DMS 273 treated with DMSO at 0.1 percent for 48 hours (cell line): Measurements from ENCODE around the gene TEDC1.

Experiments used
- DNase-seq: peaks from one replicate; lab custom pipeline; 2025; lab: John Stamatoyannopoulos, UW

TEDC1 gene

DNA sequence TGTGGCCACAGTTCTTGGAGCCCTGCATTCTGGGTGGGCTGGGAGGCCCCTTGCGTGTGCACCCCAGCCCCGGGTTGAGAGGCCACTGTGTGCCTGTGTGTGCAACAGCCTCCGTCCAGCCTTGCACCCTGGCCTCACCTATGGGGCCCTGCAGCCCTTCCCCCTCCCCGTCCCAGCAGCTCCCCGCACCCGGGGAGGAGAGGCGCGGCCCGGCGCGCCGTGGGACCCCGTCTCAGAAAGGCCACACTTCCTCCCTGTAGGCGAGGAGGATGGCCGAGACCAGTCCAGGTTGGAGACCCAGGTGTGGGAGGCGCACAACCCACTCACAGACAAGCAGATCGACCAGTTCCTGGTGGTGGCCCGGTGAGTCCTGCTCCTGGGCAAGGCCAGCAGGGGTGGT, 33.0 kb upstream of the TEDC1 start:
- no peak for DNase-seq

DNA sequence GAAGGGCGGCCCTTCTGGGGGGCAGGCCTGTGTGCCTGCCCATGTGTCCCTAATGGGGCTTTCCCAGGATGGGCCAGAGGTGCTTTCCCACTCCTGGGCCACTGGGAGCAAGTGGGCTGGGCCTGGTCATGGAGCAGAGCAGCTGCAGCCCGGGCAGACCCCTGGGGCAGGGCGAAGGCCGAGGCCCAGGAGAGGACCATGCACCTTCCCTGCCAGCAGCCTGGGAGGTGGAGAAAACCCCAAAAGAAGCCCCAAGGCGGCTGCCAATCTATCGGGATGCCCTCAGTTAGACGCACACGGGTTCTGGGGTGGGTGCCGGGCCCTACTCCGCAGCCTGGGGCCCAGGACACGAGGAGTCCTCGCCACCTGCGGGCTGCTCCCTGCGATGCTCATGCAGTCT, 32.5 kb upstream of the TEDC1 start:
- no peak for DNase-seq

- DNase-seq: no peak
These were observed 30.9 kb upstream of the TEDC1 start for GRCh38 chr14:105460116-105460515.

DNA sequence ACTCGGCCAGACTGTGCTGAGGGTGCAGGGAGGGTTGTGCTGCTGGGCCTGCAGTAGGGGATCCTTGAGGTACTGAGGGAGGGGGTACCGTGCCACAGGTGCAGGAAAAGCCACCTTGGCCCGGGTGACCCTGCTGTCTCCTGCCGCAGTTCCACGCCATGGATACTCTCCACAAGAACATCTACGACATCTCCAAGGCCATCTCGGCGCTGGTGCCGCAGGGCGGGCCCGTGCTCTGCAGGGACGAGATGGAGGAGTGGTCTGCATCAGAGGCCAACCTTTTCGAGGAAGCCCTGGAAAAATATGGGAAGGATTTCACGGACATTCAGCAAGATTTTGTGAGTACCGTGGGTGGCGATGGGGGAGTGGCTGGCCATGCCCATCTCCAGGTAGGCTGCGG, 30.4 kb upstream of the TEDC1 start:
- DNase-seq: no peak

GRCh38 chr14:105461903-105462302, 29.1 kb upstream of the TEDC1 start:
- DNase-seq: no peak

DNA sequence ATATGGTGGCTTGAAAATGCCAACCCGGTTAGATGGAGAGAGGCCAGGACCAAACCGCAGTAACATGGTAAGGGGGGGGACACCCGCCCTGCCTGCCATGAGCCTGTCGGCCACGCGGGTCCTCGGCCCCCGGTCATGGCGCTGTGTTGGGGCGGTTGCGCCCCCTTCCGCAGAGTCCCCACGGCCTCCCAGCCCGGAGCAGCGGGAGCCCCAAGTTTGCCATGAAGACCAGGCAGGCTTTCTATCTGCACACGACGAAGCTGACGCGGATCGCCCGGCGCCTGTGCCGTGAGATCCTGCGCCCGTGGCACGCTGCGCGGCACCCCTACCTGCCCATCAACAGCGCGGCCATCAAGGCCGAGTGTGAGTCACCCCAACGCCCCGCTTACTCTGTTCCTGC, 26.5 kb upstream of the TEDC1 start:
- no peak for DNase-seq

- DNase-seq: no peak
These were observed 25.6 kb upstream of the TEDC1 start for GRCh38 chr14:105465209-105466031.

GRCh38 chr14:105466531-105467248, 24.4 kb upstream of the TEDC1 start:
- no peak for DNase-seq

DNA sequence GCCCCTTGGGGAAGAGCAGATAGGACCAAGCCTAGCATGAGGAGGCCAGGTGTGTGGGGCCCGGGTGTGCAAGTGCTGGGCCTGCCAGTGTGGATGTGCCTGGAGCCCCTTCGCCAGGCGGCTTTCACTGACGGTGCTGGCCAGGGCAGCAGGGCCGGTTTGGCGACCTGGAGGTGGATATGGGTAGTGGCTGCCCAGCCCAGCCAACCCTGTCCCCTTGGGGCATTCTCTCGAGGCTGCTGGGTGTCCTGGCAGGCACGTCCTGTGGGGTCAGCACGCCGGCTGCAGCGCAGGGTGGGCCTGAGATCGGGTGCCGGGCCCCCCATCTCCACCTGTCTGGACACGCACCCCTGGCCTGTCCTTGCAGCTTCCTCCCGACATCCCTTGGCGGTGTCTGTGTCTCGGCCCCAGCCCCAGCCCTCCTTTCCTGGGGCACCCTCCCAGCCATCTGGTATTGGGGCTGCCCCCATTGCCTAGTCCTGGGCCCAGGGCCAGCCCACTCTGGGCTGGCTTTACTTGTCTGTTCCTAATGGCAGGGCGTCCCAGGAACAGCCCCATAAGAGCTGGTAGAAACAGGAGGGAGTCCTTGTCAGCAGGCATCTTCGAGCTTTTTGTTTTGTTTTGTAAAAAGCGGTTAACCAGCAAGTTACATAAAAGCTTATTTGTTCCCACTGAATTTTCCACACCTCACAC, 23.7 kb upstream of the TEDC1 start:
- DNase-seq: no peak

GRCh38 chr14:105467942-105468471, 23.0 kb upstream of the TEDC1 start:
- DNase-seq: no peak

DNA sequence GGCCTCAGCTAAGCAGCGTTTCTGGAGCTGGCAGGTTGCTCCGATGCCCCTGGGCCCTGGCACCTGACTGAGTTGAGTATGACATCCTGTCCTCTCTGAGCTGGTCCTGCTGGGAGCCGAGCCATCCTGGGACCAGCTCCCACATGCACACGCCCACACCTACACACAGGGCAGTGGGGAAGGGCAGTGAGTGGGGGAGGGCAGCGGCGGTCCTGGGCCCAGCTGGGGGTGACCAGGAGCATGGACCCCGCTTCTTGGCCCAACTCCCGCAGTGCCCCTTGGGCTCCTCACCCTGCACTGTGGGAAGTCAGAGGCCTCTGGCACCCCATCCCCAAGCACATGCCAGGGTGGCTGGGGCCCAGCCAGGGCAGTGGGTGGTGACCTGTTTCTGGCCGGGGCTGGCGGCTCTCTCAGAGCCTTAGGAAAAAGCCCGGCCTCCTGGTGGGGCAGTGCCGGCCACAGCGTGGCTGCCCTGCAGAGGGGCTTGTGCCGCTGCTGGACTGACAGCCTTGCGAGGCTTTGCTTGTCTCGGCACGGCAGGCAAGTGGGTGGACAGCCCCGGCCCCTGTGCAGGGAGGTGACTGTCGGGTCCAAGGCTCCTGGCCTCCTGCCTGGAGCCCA, 22.3 kb upstream of the TEDC1 start:
- no peak for DNase-seq

DNA sequence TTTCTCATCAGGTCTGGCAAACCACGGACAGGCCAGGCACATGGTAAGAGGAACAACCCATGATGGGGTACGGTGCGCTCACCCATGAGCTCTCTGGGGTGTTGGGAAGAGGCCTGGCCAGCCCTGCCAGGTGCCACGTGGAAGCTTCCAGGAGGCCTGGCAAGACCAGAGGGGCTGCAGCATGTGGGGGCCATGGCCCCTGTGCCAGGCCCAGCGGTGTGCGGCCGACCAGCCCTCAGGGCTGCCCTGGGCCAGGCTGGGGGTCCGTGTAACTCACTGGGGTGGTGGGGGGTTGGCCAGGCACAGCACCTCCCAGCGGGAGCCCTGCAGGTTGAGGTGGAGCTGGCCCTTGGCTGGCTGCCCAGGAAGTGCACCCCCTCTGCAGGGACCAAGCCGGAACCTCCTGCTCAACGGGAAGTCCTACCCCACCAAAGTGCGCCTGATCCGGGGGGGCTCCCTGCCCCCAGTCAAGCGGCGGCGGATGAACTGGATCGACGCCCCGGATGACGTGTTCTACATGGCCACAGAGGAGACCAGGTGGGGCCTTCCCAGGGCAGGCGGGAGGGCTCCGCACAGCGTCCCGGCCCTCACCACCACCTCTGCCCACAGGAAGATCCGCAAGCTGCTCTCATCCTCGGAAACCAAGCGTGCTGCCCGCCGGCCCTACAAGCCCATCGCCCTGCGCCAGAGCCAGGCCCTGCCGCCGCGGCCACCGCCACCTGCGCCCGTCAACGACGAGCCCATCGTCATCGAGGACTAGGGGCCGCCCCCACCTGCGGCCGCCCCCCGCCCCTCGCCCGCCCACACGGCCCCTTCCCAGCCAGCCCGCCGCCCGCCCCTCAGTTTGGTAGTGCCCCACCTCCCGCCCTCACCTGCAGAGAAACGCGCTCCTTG, 21.3 kb upstream of the TEDC1 start:
- no peak for DNase-seq

- no peak for DNase-seq
These were observed 20.4 kb upstream of the TEDC1 start for GRCh38 chr14:105470350-105471296.

GRCh38 chr14:105471297-105471821, 19.7 kb upstream of the TEDC1 start:
- DNase-seq: no peak

DNA sequence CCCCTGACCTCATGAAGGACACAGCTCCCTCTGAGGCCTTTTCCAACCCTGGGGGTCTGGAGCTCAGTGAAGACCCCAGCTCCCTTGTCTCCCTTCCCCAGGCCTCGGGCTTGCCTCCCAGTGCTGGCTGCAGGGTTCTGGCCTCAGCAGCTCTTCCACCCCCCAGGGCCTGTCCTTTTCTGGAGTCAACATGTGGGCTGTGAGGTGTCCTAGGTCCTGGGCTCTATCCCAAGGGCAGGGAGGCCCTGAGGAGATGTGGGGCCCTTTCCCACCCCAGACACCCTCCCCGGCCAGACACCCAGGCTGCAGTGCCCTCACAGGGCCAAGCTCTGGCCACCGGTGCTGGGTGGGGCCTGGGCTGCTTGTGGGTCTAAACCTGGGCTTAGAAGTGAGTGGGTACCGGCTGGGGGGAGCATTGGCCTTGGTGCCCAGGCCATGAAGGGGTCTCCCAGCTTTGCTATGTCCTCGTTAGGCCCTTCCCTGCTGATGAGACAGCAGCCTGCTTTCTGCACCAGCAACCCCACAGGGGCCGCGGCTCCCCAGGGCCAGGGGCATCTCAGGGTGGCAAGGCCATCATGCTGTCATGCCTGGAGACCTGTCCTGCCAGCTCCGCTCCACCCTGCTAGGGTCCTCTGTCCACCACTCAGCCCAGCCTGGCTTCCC, 19.1 kb upstream of the TEDC1 start:
- DNase-seq: no peak

DNA sequence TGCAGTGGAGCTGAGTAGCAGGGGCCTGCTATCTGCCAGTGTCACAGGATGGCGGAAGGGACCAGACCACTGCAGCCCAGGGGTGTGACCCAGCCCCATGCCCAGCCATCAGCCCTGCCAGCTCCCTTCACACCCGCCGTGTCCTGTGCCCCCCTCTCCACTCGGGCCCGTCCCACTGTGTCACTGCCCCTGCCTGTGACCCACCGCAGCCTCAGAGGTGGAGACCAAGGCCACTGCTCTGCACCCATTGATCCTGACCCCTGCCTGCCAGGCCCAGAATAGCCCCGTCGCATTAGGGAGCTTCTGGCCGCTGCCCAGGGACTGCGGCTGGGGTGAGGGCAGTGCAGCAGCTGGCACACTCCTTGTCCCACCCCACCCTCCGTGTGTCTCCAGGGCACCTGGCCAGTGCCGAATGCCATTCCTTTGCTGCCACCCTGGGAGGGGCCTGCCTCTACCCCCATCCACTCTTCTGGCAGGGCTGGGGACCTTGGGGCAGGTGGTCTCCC, 18.5 kb upstream of the TEDC1 start:
- DNase-seq: peak; percentile 43

DNA sequence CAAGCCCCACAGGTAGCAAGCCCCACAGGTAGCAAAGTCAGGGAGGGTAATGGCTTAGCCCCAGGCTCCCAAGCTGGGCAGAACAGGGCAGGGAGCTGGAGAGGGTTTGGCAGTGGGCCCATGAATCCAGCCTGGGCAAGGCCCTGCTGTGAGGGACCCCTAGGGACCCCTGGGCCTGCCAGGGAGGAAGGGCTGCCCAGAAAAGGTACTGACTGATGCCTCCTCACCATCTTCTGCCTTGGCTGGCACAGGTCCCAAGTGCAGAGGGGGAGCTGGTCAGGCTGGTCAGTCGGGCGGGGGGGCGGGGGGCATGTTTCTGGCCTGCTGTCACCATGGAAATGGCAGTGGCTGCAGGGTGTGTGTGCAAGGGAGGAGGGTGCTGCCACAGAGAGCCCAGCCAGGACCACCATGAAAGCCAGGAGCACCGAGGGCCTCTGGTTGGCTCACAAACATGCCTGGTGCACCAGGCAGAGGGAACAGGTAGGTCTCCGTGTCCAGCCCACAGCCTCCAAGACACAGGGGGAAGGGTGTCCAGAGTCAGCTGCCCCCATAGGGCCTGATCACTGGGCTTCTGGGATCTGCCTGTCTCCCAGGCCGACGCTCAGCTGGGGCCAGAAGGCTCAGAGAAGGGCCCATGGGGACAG, 17.9 kb upstream of the TEDC1 start:
- DNase-seq: peak; percentile 43

- DNase-seq: peak; percentile 76
These were observed 17.2 kb upstream of the TEDC1 start for GRCh38 chr14:105473677-105474482.
